WTC11 (cell line): ENCODE results near the gene PUS1. TPM values are rescaled to one million over a fixed set of nuclear protein-coding genes. Genes with fewer than 3 reads are reported as not detected.

ENCODE experiments used
- ATAC-seq: fragments of 200-7000 bp; cut with Tn5 transposase; 2 replicates; pipeline ENCODE4 v1.10.0; 2021; ENCODE audit warnings: mild to moderate bottlenecking, moderate library complexity
- CTCF ChIA-PET: fragments of 300-600 bp; sonication (Branson Sonifier 250); formaldehyde crosslinking; loops from one replicate; lab custom pipeline; 2021; ENCODE audit warnings: antibody characterized with exemption; lab: Charles Lee
- POLR2A ChIA-PET: fragments of 350-600 bp; sonication (Branson Sonifier 250); formaldehyde crosslinking; loops from one replicate; lab custom pipeline; 2021; ENCODE audit warnings: antibody characterized with exemption; lab: Charles Lee
- DNase-seq: peaks from one replicate; pipeline ENCODE4 v3.0.0; 2021; ENCODE audit warnings: low spot score
- H3K27ac Mint-ChIP-seq: 2 replicates; pipeline ENCODE4 v1.8.0; 2021; ENCODE audit warnings: mixed read lengths
- H3K27me3 Mint-ChIP-seq: 2 replicates; pipeline ENCODE4 v1.8.0; 2021; ENCODE audit warnings: low read depth, mild to moderate bottlenecking, moderate library complexity, mixed read lengths
- H3K36me3 Mint-ChIP-seq: 2 replicates; pipeline ENCODE4 v1.8.0; 2021; ENCODE audit warnings: mixed read lengths
- H3K4me1 Mint-ChIP-seq: 2 replicates; pipeline ENCODE4 v1.8.0; 2022; ENCODE audit warnings: mixed read lengths
- H3K4me3 Mint-ChIP-seq: 2 replicates; pipeline ENCODE4 v1.8.0; 2021; ENCODE audit warnings: mild to moderate bottlenecking, moderate library complexity, mixed read lengths
- H3K9me3 Mint-ChIP-seq: 2 replicates; pipeline ENCODE4 v1.8.0; 2021; ENCODE audit warnings: mixed read lengths
- ATF2 ChIP-seq: sonication (generic); formaldehyde crosslinking; IDR thresholded peaks from 2 replicates; pipeline ENCODE4 v1.8.1; 2022; ENCODE audit warnings: low read depth, missing genetic modification reagents, borderline replicate concordance
- E2F5 ChIP-seq: sonication (generic); formaldehyde crosslinking; IDR thresholded peaks from 2 replicates; pipeline ENCODE4 v1.8.1; 2022; ENCODE audit warnings: mild to moderate bottlenecking, moderate library complexity, missing genetic modification reagents
- FOXJ3 ChIP-seq: sonication (generic); formaldehyde crosslinking; IDR thresholded peaks from 2 replicates; pipeline ENCODE4 v1.9.0; 2021; ENCODE audit warnings: missing genetic modification reagents, mild to moderate bottlenecking, borderline replicate concordance
- FOXK1 ChIP-seq: sonication (generic); formaldehyde crosslinking; IDR thresholded peaks from 2 replicates; pipeline ENCODE4 v1.8.0; 2022; ENCODE audit warnings: mild to moderate bottlenecking, moderate library complexity, missing genetic modification reagents
- HMGA2 ChIP-seq: fragments of 250-450 bp; sonication (Bioruptor Pico); IDR thresholded peaks from 2 replicates; pipeline ENCODE4 v1.4.0; 2021; ENCODE audit warnings: mild to moderate bottlenecking, moderate library complexity
- IRF1 ChIP-seq: sonication (generic); formaldehyde crosslinking; IDR thresholded peaks from 2 replicates; pipeline ENCODE4 v1.8.0; 2023; ENCODE audit warnings: missing genetic modification reagents
- JUN ChIP-seq: sonication (generic); formaldehyde crosslinking; IDR thresholded peaks from 2 replicates; pipeline ENCODE4 v1.8.0; 2023; ENCODE audit warnings: mild to moderate bottlenecking, missing genetic modification reagents
- KAT7 ChIP-seq: sonication (generic); formaldehyde crosslinking; IDR thresholded peaks from 2 replicates; pipeline ENCODE4 v1.8.1; 2023; ENCODE audit warnings: missing genetic modification reagents, mild to moderate bottlenecking, borderline replicate concordance
- MLX ChIP-seq: sonication (generic); formaldehyde crosslinking; IDR thresholded peaks from 2 replicates; pipeline ENCODE4 v1.8.1; 2023; ENCODE audit warnings: mild to moderate bottlenecking, missing genetic modification reagents, moderate library complexity
- NFYB ChIP-seq: sonication (generic); formaldehyde crosslinking; conservative IDR thresholded peaks from 2 replicates; pipeline ENCODE4 v1.8.0; 2022; ENCODE audit warnings: low read depth, missing genetic modification reagents
- PRDM15 ChIP-seq: sonication (generic); formaldehyde crosslinking; IDR thresholded peaks from 2 replicates; pipeline ENCODE4 v1.8.0; 2022; ENCODE audit warnings: missing genetic modification reagents
- PRRX2 ChIP-seq: fragments of 250-450 bp; sonication (Bioruptor Pico); IDR thresholded peaks from 2 replicates; pipeline ENCODE4 v1.8.0; 2021; ENCODE audit warnings: mild to moderate bottlenecking
- RELA ChIP-seq: sonication (generic); formaldehyde crosslinking; IDR thresholded peaks from 2 replicates; pipeline ENCODE4 v1.8.1; 2022; ENCODE audit warnings: missing genetic modification reagents, mild to moderate bottlenecking, borderline replicate concordance
- ZNF232 ChIP-seq: sonication (generic); formaldehyde crosslinking; IDR thresholded peaks from 2 replicates; pipeline ENCODE4 v1.8.0; 2022; ENCODE audit warnings: mild to moderate bottlenecking, missing genetic modification reagents
- ZNF281 ChIP-seq: sonication (generic); formaldehyde crosslinking; IDR thresholded peaks from 2 replicates; pipeline ENCODE4 v1.8.0; 2023; ENCODE audit warnings: mild to moderate bottlenecking, missing genetic modification reagents
- ZNF317 ChIP-seq: sonication (generic); formaldehyde crosslinking; IDR thresholded peaks from 2 replicates; pipeline ENCODE4 v1.8.1; 2023; ENCODE audit warnings: low read depth, mild to moderate bottlenecking, moderate library complexity, missing genetic modification reagents, borderline replicate concordance
- ZNF512 ChIP-seq: sonication (generic); formaldehyde crosslinking; IDR thresholded peaks from 2 replicates; pipeline ENCODE4 v1.8.1; 2022; ENCODE audit warnings: missing genetic modification reagents, borderline replicate concordance
- total RNA-seq: library from RNA; stranded (reverse); gene quantifications from 3 replicates; pipeline ENCODE4 v1.2.3, GENCODE V29; 2021
- TF ChIP-seq, protein P1 (sequence below): fragments of 200-600 bp; IDR thresholded peaks from 2 replicates; pipeline ENCODE4 v1.8.0; 2022; ENCODE audit warnings: antibody characterized with exemption
- TF ChIP-seq, protein P2 (sequence below): sonication (generic); formaldehyde crosslinking; IDR thresholded peaks from 2 replicates; pipeline ENCODE4 v1.8.1; 2023; ENCODE audit warnings: mild to moderate bottlenecking, missing genetic modification reagents, moderate library complexity

The PUS1 gene
- total RNA-seq, 1 experiment from 2014 or later: 97.4 TPM

- H3K36me3 Mint-ChIP-seq: no peaks in the 10 kb centered on the region
- POLR2A ChIA-PET: no interaction called here
- no peak overlapping the region for H3K4me3 Mint-ChIP-seq
- H3K27me3 Mint-ChIP-seq: no peaks in the 10 kb centered on the region
- TF ChIP-seq, protein P1, sequence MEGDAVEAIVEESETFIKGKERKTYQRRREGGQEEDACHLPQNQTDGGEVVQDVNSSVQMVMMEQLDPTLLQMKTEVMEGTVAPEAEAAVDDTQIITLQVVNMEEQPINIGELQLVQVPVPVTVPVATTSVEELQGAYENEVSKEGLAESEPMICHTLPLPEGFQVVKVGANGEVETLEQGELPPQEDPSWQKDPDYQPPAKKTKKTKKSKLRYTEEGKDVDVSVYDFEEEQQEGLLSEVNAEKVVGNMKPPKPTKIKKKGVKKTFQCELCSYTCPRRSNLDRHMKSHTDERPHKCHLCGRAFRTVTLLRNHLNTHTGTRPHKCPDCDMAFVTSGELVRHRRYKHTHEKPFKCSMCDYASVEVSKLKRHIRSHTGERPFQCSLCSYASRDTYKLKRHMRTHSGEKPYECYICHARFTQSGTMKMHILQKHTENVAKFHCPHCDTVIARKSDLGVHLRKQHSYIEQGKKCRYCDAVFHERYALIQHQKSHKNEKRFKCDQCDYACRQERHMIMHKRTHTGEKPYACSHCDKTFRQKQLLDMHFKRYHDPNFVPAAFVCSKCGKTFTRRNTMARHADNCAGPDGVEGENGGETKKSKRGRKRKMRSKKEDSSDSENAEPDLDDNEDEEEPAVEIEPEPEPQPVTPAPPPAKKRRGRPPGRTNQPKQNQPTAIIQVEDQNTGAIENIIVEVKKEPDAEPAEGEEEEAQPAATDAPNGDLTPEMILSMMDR: no peak
- TF ChIP-seq FOXK1 (CRISPR knock-in tag) (no peak), ZNF317 (CRISPR knock-in tag) (no peak), ZNF281 (CRISPR knock-in tag) (no peak), KAT7 (CRISPR knock-in tag) (no peak), JUN (CRISPR knock-in tag) (no peak), HMGA2 (CRISPR knock-in tag) (no peak), PRDM15 (CRISPR knock-in tag) (no peak), ATF2 (CRISPR knock-in tag) (no peak), IRF1 (CRISPR knock-in tag) (no peak), RELA (CRISPR knock-in tag) (no peak), ZNF232 (CRISPR knock-in tag) (no peak), ZNF512 (no peak), NFYB (no peak), FOXJ3 (CRISPR knock-in tag) (no peak), MLX (CRISPR knock-in tag) (no peak), E2F5 (CRISPR knock-in tag) (no peak), PRRX2 (CRISPR knock-in tag) (no peak)
- TF ChIP-seq, protein P2, sequence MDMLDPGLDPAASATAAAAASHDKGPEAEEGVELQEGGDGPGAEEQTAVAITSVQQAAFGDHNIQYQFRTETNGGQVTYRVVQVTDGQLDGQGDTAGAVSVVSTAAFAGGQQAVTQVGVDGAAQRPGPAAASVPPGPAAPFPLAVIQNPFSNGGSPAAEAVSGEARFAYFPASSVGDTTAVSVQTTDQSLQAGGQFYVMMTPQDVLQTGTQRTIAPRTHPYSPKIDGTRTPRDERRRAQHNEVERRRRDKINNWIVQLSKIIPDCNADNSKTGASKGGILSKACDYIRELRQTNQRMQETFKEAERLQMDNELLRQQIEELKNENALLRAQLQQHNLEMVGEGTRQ: no peak
- CTCF ChIA-PET: interaction anchor here (0.9 kb wide), 1 partner anchor 11 kb away, joined by 4 read pairs; no protein-coding TSS in a partner anchor
- H3K4me1 Mint-ChIP-seq: 0 out of 2 replicates have a peak, but pooled peaks cover 3% of the 10 kb centered on the region
- DNase-seq (no peak), ATAC-seq (no peak)
- H3K9me3 Mint-ChIP-seq: no peaks in the 10 kb centered on the region
- 0 out of 2 replicates have a peak overlapping the region, but pooled peaks have one; percentile 36 for H3K27ac Mint-ChIP-seq
These were observed 23.9 kb upstream of the PUS1 start for GRCh38 chr12:131905081-131905629.
